DMS153 treated with DMSO at 0.1 percent for 48 hours (cell line): Measurements from ENCODE around the gene HIVEP3.

Source experiments
- DNase-seq: peaks from one replicate; lab custom pipeline; 2025; ENCODE audit not compliant: unreplicated experiment; lab: John Stamatoyannopoulos, UW

Gene HIVEP3

GRCh38 chr1:41816061-41816460 is 102.7 kb downstream of the HIVEP3 start:
- DNase-seq, result no peak

GRCh38 chr1:41813755-41814745 is 104.7 kb downstream of the HIVEP3 start:
- DNase-seq, result no peak

- DNase-seq, result no peak
Observed at GRCh38 chr1:41813226-41813625, 105.5 kb downstream of the HIVEP3 start.

GRCh38 chr1:41812453-41812852 is 106.3 kb downstream of the HIVEP3 start:
- no peak for DNase-seq

- DNase-seq, result peak; percentile 92
Observed at GRCh38 chr1:41812051-41812450, 106.7 kb downstream of the HIVEP3 start.

GRCh38 chr1:41811051-41811795 is 107.5 kb downstream of the HIVEP3 start:
- no peak for DNase-seq

GRCh38 chr1:41810446-41810845 is 108.3 kb downstream of the HIVEP3 start:
- no peak for DNase-seq

- DNase-seq, result no peak
Observed at GRCh38 chr1:41809692-41810091, 109.0 kb downstream of the HIVEP3 start.

GRCh38 chr1:41807390-41807789 is 111.3 kb downstream of the HIVEP3 start:
- DNase-seq, result no peak

- no peak for DNase-seq
Observed at GRCh38 chr1:41806472-41807155, 112.1 kb downstream of the HIVEP3 start.

GRCh38 chr1:41805771-41806471 is 112.8 kb downstream of the HIVEP3 start:
- no peak for DNase-seq

GRCh38 chr1:41804176-41804575 is 114.5 kb downstream of the HIVEP3 start:
- DNase-seq, result no peak

- no peak for DNase-seq
Observed at GRCh38 chr1:41803656-41804055, 115.1 kb downstream of the HIVEP3 start.

GRCh38 chr1:41802532-41803501 is 115.9 kb downstream of the HIVEP3 start:
- no peak for DNase-seq

GRCh38 chr1:41800311-41800829 is 118.4 kb downstream of the HIVEP3 start:
- DNase-seq, result no peak

- DNase-seq, result no peak
Observed at GRCh38 chr1:41799723-41800122, 119.0 kb downstream of the HIVEP3 start.

GRCh38 chr1:41799205-41799604 is 119.5 kb downstream of the HIVEP3 start:
- no peak for DNase-seq

- no peak for DNase-seq
Observed at GRCh38 chr1:41795205-41795762, 123.4 kb downstream of the HIVEP3 start.

GRCh38 chr1:41794031-41794430 is 124.7 kb downstream of the HIVEP3 start:
- no peak for DNase-seq
